Keratinocyte (primary cell): Measurements from ENCODE around the gene SLC7A4. TPM values are rescaled to one million over a fixed set of nuclear protein-coding genes. Genes with fewer than 3 reads are reported as not detected.
A peak's percentile ranks its signal among the peaks of the same experiment; 100 is the strongest.

Experiments used
- DNase-seq: peaks from one replicate; pipeline ENCODE4 v3.0.0-alpha.2; 2011; ENCODE audit warnings: low read depth, missing footprints, low spot score
- FAIRE-seq: peaks from 2 replicates; lab custom pipeline; 2011; peaks lifted over from hg19 to GRCh38; lab: Jason Lieb, UNC
- H2AFZ ChIP-seq: 2 replicates; pipeline ENCODE4 v1.6.0; 2012; ENCODE audit warnings: low read length, control low read depth, inconsistent platforms; ENCODE audit not compliant: control insufficient read depth
- H3K27ac ChIP-seq: 2 replicates; pipeline ENCODE4 v1.5.1; 2011; ENCODE audit warnings: low read length; ENCODE audit not compliant: control insufficient read depth, insufficient read depth
- H3K27me3 ChIP-seq: 3 replicates; pipeline ENCODE4 v1.6.0; 2011; ENCODE audit warnings: low read length; ENCODE audit not compliant: control insufficient read depth, insufficient read depth; ENCODE audit errors: extremely low read depth
- H3K36me3 ChIP-seq, 2 experiments: 2 replicates in 1 of 2; 3 replicates in 1 of 2; pipeline ENCODE4 v1.5.1; 2011; ENCODE audit warnings: low read length in 2 of 2, mild to moderate bottlenecking in 1 of 2; ENCODE audit not compliant: control insufficient read depth in 2 of 2, insufficient read depth in 2 of 2; ENCODE audit errors: extremely low read depth in 1 of 2
- H3K4me1 ChIP-seq: 3 replicates; pipeline ENCODE4 v1.5.1; 2011; ENCODE audit warnings: low read length; ENCODE audit not compliant: control insufficient read depth, insufficient read depth; ENCODE audit errors: extremely low read depth
- H3K4me2 ChIP-seq: 3 replicates; pipeline ENCODE4 v1.6.0; 2011; ENCODE audit warnings: low read depth, low read length; ENCODE audit not compliant: control insufficient read depth, insufficient read depth; ENCODE audit errors: extremely low read depth
- H3K4me3 ChIP-seq, 3 experiments: fragments of 200-600 bp in 1 of 3; sonication (generic) in 1 of 3; 2 replicates in 2 of 3; 3 replicates in 1 of 3; pipeline ENCODE4 v1.5.1; 2011 to 2016; ENCODE audit warnings: low read length in 3 of 3, mild to moderate bottlenecking in 3 of 3, control low read depth in 2 of 3, inconsistent platforms in 1 of 3, low read depth in 1 of 3, mixed read lengths in 1 of 3, mixed run types in 1 of 3, moderate library complexity in 1 of 3; ENCODE audit not compliant: control insufficient read depth in 2 of 3, insufficient read depth in 2 of 3; ENCODE audit errors: extremely low read depth in 1 of 3
- H3K79me2 ChIP-seq: 2 replicates; pipeline ENCODE4 v1.6.0; 2012; ENCODE audit warnings: low read length; ENCODE audit not compliant: control insufficient read depth, insufficient read depth
- H3K9ac ChIP-seq: 3 replicates; pipeline ENCODE4 v1.6.0; 2011; ENCODE audit warnings: low read length; ENCODE audit not compliant: control insufficient read depth, insufficient read depth; ENCODE audit errors: extremely low read depth
- H3K9me1 ChIP-seq: 3 replicates; pipeline ENCODE4 v1.6.0; 2011; ENCODE audit warnings: low read length; ENCODE audit not compliant: control insufficient read depth, insufficient read depth; ENCODE audit errors: extremely low read depth
- H3K9me3 ChIP-seq: 2 replicates; pipeline ENCODE4 v1.5.1; 2012; ENCODE audit warnings: low read depth, low read length; ENCODE audit not compliant: control insufficient read depth
- H4K20me1 ChIP-seq: 3 replicates; pipeline ENCODE4 v1.6.0; 2011; ENCODE audit warnings: low read length; ENCODE audit not compliant: control insufficient read depth, insufficient read depth; ENCODE audit errors: extremely low read depth
- EZH2 ChIP-seq: IDR thresholded peaks from one replicate; pipeline ENCODE4 v1.6.1; 2012; ENCODE audit warnings: inconsistent platforms, mild to moderate bottlenecking, low read length, moderate library complexity
- dilution Hi-C: fragments of 300-500 bp; cut with MboI; formaldehyde crosslinking; loops from one replicate; pipeline ENCODE4 v1.7.0; 2020; ENCODE audit warnings: low sequenced_read_pairs; ENCODE audit not compliant: extremely low pct_ligation_motif_present
- polyA plus RNA-seq, 5 experiments: library from polyadenylated mRNA; depleted of rRNA in 3 of 5; stranded (reverse) in 3 of 5; stranded (forward) in 1 of 5; unstranded in 1 of 5; fragments of >200 nt; gene quantifications; 1 replicate in 1 of 5; 2 replicates in 3 of 5; 3 replicates in 1 of 5; pipeline versions ENCODE4 v1.2.1 to v1.2.3, GENCODE V29; 2011 to 2012; ENCODE audit warnings: missing spikeins in 2 of 5, low read depth in 1 of 5, low replicate concordance in 1 of 5
- TF ChIP-seq, protein P1 (sequence below), 3 experiments: IDR thresholded peaks in 1 of 3; conservative IDR thresholded peaks in 1 of 3; optimal IDR thresholded peaks in 1 of 3; 2 replicates in 2 of 3; 3 replicates in 1 of 3; pipeline versions ENCODE3 to v1.5.1; 2011; ENCODE audit warnings: low read length in 3 of 3, mild to moderate bottlenecking in 3 of 3, moderate library complexity in 2 of 3, control low read depth in 1 of 3, inconsistent platforms in 1 of 3; ENCODE audit not compliant: insufficient read depth in 2 of 3; ENCODE audit errors: extremely low read depth in 1 of 3

SLC7A4 gene
- polyA plus RNA-seq, 1 donor (not counting 4 experiments of a cell fraction or from before 2014, with no cell fraction given) = 0.10 TPM

DNA sequence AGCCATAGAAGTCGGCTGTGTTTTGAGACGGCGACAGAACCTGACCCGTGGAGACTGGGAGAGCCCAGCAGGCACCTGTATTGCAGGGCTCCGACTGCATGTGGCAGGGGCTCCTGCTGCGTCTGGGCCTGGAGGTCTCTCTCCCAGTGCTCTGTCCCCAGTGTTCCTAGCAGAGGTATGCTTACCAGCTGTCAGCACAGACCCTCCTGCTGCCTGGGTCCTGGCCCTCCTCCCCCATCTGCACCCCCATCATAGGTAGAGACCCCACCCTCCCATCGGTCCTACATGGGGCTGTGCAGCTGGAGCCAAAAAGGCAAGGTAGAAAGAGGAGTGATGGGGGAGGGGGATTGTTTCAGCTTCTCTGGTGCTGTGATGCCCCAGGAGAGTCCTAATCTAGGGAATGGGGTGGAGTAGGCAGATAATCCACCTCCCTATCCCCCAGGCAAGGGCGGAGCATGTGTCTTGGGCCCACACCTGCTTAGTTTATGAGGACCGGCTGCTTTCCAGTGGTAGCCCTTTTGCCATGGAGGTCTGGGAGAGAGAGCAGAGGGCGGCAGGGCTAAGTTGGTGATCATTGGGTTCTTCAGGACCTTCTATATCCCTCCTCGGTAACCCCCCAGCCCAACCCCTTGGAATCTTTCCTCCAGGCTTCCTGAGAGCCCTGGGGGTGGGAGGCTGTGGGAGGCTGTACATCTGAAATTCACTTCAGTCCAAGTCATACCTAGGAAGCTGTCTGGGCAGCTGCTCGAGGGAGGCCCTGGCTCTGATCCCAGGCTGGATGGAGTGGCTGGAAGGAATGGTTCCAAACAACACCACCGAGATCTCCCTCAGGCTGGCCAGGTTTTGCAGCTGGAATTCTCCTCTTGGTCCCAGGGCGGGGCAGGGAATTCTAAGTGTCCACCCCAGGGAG is 5.3 kb downstream of the SLC7A4 start:
- dilution Hi-C loops = no loop called here
- peaks cover 12% of the 10 kb centered on the region for H3K27me3 ChIP-seq
- peak overlapping the region in 1 of 3 experiments; percentile 7 for H3K4me3 ChIP-seq
- peaks cover 31% of the 10 kb centered on the region for H3K4me1 ChIP-seq
- FAIRE-seq = peak; percentile 95
- DNase-seq = no peak
- H2AFZ ChIP-seq = no peak overlapping the region
- no peak overlapping the region for H3K9ac ChIP-seq
- H4K20me1 ChIP-seq = no peaks in the 10 kb centered on the region
- peak overlapping the region; percentile 72 for H3K4me2 ChIP-seq
- no peaks in the 10 kb centered on the region for H3K79me2 ChIP-seq
- TF ChIP-seq EZH2 = no peak
- TF ChIP-seq, protein P1, sequence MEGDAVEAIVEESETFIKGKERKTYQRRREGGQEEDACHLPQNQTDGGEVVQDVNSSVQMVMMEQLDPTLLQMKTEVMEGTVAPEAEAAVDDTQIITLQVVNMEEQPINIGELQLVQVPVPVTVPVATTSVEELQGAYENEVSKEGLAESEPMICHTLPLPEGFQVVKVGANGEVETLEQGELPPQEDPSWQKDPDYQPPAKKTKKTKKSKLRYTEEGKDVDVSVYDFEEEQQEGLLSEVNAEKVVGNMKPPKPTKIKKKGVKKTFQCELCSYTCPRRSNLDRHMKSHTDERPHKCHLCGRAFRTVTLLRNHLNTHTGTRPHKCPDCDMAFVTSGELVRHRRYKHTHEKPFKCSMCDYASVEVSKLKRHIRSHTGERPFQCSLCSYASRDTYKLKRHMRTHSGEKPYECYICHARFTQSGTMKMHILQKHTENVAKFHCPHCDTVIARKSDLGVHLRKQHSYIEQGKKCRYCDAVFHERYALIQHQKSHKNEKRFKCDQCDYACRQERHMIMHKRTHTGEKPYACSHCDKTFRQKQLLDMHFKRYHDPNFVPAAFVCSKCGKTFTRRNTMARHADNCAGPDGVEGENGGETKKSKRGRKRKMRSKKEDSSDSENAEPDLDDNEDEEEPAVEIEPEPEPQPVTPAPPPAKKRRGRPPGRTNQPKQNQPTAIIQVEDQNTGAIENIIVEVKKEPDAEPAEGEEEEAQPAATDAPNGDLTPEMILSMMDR (optimal IDR thresholded peaks at IDR 0.05 in 1 of 3, IDR thresholded peaks at IDR 0.05 in 1 of 3, conservative IDR thresholded peaks at IDR 0.05 in 1 of 3; ENCODE audit: extremely low read depth in 1 of 3, insufficient read depth in 2 of 3, low read length in 3 of 3) = no peak
- H3K9me1 ChIP-seq = no peaks in the 10 kb centered on the region
- H3K9me3 ChIP-seq = no peaks in the 10 kb centered on the region
- no peak overlapping the region for H3K27ac ChIP-seq
- no peaks in the 10 kb centered on the region for H3K36me3 ChIP-seq

DNA sequence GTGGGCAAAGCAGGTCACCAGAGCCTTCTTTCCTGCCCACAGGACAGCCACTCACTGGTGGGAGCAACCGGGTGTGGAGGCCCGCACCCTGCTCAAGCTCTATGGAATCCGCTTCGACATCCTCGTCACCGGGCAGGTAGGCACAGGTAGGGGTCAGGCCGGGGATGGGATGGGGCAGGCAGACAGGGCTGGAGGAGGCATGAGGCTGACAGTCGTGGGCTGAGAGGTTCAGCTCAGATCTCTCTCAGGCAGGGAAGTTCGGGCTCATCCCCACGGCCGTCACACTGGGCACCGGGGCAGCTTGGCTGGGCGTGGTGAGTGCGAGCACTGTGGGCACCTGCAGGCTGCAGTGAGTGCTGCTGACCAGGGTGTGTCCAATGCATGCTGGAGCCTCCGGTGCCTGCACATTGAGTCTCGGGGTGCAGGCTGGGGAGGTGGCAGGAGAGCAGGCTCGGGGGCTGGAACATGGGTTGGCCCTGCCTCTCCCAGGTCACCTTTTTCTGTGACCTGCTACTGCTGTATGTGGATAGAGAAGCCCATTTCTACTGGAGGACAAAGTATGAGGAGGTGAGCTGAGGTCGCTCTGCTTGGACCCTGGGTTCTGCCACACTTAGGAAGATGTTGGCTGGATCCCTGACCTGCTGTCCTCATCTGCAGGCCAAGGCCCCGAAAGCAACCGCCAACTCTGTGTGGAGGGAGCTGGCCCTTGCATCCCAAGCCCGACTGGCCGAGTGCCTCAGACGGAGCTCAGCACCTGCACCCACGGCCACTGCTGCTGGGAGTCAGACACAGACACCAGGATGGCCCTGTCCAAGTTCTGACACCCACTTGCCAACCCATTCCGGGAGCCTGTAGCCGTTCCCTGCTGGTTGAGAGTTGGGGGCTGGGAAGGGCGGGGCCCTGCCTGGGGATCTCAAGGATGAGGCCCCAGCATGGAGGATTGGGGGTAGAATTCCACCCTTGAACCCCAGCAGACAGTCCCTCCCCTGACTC is 6.3 kb downstream of the SLC7A4 start:
- Histone ChIP-seq H2AFZ (peak overlapping the region; percentile 47), H3K4me1 (peaks cover 31% of the 10 kb centered on the region), H4K20me1 (no peaks in the 10 kb centered on the region), H3K27ac (peak overlapping the region; percentile 85), H3K36me3 (no peaks in the 10 kb centered on the region), H3K27me3 (peaks cover 5% of the 10 kb centered on the region), H3K4me2 (peak overlapping the region; percentile 72), H3K4me3 (peak overlapping the region in 2 of 3 experiments; percentile 19 to 54), H3K9me1 (no peaks in the 10 kb centered on the region), H3K9me3 (no peaks in the 10 kb centered on the region), H3K79me2 (no peaks in the 10 kb centered on the region), H3K9ac (peak overlapping the region; percentile 73)
- TF ChIP-seq, protein P1 (optimal IDR thresholded peaks at IDR 0.05 in 1 of 3, IDR thresholded peaks at IDR 0.05 in 1 of 3, conservative IDR thresholded peaks at IDR 0.05 in 1 of 3; ENCODE audit: extremely low read depth in 1 of 3, insufficient read depth in 2 of 3, low read length in 3 of 3) = no peak
- no peak for TF ChIP-seq EZH2
- FAIRE-seq = no peak
- dilution Hi-C loops = no loop called here
- no peak for DNase-seq
